ENCODE measurements around the gene SPRYD3.

- TF ChIP-seq CTCF (IDR thresholded peaks at IDR 0.05) (no peak), EP300 (IDR thresholded peaks at IDR 0.05) (no peak), POLR2A (IDR thresholded peaks at IDR 0.05; ENCODE audit: low read depth) (no peak)
These were observed 34.0 kb upstream of the SPRYD3 start for GRCh38 chr12:53113136-53113705.

Data from esophagus muscularis mucosa (tissue), 4 donors.